ELR (cell line): Measurements from ENCODE around the gene ABCA3.

Experiments used
- DNase-seq: peaks from one replicate; pipeline ENCODE4 v3.0.0-alpha.2; 2015; ENCODE audit warnings: low read depth

Gene ABCA3

GRCh38 chr16:2317231-2318020, 23.1 kb downstream of the ABCA3 start:
- no peak for DNase-seq

GRCh38 chr16:2308089-2308962, 32.2 kb downstream of the ABCA3 start:
- DNase-seq: no peak

DNA sequence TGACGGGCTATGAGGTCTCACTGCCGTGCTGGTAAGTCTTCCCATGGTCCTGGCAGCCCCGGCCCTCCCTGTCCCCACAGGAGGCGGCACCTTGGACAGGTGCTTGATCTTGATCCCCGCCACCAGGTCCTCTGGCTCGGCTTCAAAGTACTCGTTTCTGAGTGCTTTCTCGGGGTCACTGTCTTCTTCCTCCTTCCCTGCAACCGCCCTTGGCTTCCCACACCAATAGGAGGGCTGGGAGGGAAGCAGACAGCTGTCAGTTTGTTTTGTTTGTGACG, 40.7 kb downstream of the ABCA3 start:
- DNase-seq: no peak

GRCh38 chr16:2299121-2299914, 41.2 kb downstream of the ABCA3 start:
- DNase-seq: no peak

DNA sequence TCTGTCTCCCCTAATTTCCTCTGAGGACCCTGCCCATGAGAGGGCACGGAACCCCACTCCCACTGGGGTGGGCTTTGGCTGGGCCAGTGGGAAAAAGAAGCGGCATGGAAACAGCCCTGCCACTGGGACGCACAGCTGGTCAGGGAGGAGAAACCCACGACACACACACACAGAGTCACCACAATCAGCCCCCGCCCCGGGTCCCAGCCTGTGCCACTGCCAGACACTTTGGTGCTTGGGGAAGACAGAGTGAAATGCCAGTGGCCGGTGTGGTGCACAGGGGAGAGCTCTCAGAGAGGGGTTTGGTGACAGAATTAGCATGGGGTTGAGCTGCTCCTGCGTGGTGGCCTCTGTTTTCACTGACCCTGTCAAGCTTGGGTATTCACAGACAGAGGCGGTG, 41.9 kb downstream of the ABCA3 start:
- no peak for DNase-seq

- no peak for DNase-seq
Observed at GRCh38 chr16:2297506-2297860, 43.0 kb downstream of the ABCA3 start.

DNA sequence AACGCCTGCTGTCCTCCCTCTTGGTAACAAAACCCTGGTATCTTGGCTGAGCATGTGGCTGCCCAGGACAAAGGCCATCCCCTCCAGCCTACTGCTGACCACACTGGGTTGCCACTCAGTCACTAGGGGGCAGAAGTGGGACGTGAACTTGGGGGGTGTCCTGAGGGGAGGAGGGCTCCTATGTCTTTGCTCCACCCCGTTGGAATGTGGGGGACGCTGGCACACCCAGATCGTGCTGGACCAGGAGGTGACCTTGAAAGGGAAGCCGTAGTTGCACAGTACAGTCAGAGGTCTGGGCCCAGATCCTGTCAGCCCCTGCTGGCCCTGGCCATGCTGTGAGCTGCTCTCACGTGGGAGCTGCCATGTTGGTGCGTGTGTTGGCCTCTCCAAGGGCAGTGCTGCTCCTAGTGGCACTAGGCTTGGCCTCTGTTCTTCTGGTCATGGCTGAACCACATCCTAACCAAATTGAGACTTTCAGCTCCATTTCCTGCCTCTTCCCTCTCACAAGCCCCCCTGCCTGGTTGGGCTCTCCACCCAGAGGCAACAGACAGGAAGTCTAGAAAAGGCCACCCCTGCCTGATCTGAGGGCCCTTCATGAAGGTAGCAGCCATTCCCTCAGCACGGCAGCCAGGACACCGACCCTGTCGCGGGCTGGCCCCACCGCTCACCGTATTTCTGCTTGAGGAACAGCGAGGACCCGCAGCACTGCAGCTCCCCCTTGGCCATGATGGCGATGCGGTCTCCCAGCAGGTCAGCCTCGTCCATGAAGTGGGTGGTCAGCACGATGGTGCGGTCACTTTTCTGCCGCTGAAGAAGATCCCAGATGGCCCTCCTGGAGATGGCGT, 43.6 kb downstream of the ABCA3 start:
- peak; percentile 31 for DNase-seq

- no peak for DNase-seq
Observed at GRCh38 chr16:2295056-2295798, 45.3 kb downstream of the ABCA3 start.

DNA sequence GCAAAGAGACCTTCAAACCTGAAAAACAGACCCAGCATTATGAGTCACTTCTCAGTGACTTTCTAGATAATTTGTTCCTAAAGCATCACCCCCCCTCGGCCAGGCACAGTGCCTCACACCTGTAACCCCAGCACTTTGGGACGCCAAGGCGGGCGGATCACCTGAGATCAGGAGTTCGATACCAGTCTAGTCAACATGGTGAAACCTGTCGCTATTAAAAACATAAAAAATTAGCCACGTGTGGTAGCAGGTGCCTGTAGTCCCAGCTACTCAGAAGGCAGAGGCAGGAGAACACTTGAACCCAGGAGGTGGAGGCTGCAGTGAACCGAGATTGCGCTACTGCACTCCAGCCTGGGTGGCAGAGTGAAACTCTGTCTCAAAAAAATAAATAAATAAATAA, 48.3 kb downstream of the ABCA3 start:
- no peak for DNase-seq

DNA sequence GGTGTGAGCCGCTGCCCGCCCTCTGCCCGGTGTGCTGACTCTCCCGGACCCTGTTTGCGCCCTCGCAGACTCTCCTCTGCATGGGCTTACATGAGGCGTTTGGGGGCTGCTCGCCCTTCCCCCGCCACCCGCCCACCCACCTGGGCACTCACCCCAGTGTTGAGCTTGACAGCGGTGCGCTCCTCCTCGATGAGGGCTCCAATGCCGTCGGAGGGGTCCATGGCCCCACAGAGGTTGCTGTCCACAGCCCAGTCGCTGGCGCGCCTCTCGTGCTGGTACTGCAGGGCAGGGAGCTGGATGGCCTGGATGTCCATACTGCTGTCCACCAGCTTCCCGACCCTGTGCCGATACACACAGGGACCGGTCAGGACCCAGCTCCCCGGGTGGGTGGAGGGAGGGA, 51.2 kb downstream of the ABCA3 start:
- DNase-seq: no peak

DNA sequence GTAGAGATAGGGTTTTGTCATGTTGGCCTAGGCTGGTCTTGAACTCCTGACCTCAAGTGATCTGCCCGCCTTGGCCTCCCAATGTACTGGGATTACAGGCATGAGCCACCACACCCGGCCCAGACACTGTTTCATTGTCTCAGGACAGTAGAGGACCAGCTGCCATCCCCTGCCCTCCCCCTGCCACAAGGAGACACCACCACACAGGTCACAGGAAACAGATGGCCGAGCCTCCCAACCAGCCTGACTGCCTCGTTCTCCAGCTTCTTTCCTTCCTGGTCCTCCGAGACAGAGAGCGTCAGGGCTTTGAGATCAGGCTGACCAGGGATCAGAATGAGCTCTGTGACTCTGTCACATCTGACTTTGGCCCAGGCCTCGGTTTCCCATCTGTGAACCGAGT, 51.8 kb downstream of the ABCA3 start:
- DNase-seq: no peak

DNA sequence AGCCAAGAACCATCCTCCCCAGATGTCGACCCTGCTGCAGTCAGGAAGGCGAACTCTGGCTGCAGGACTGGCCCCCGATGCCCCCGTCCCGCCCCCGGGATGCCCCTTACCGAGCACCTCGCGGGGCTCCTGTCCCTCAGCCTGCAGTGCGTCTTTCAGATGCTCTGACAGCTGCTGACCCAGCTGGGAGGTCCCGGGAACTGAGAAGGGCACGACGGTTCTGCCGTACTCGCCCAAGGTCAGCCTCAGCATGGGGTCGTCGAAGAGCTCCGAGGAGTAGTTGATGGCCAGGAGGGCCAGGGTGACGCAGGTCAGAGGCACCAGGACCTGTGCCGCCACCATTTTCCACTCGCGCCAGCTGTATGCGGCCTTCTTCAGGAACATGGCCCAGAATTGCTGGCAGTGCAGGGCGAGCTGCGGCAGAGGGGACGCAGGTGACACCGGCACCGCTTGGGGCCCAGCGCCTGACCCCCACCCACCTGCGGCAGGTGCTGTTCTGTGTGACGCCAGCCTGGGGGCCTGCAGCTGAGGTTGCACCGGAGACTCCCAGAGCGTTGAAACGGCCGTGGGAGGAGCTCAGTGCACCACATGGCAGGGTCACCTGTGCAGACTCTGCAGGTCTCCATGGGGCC, 52.5 kb downstream of the ABCA3 start:
- DNase-seq: no peak

GRCh38 chr16:2286550-2286949, 54.0 kb downstream of the ABCA3 start:
- no peak for DNase-seq

- no peak for DNase-seq
Observed at GRCh38 chr16:2285731-2286191, 54.8 kb downstream of the ABCA3 start.

GRCh38 chr16:2284797-2285576, 55.5 kb downstream of the ABCA3 start:
- no peak for DNase-seq

- no peak for DNase-seq
Observed at GRCh38 chr16:2284001-2284770, 56.3 kb downstream of the ABCA3 start.

DNA sequence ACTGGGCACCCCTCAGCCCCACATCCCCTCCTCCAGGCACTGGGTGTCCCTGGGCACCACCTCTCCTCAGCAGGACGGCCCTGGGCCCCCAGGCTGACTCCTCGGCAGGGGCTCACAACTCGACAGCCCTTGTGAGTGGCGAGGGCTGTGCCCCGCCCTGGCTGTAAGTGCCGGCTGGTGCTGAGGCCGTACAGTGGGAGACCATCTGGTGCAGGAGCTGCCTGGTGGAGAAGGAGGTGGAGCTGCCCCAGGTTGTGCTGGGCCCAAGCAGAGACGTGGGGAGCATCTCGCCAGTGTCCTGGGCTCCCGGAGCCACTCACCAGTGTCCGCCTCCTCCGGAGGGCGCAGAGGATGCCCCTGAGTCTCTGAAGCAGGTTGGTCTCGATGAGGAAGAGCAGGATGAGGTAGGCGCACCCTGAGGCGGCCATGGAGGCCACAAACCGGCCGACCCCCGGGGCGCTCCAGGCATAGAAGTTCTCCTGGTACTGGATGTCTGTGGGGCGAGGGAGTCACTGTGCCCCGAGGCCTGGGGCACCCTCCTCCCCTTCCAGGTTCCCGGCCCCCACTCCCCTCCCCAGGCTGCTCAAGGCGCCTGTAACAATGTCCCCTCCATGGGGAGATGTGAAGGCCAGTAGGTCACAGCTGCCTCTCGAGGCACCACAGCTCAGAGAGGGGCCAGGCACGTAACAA, 57.5 kb downstream of the ABCA3 start:
- no peak for DNase-seq

GRCh38 chr16:2282262-2282661, 58.3 kb downstream of the ABCA3 start:
- DNase-seq: no peak
